Skeletal muscle tissue (tissue), 4 donors: Measurements from ENCODE around the gene GGCX. TPM values are rescaled to one million over a fixed set of nuclear protein-coding genes. Genes with fewer than 3 reads are reported as not detected.

Experiments
- H3K27ac ChIP-seq: one replicate; pipeline ENCODE4 v1.7.0; 2013; ENCODE audit warnings: mild to moderate bottlenecking, low read depth, low read length, inconsistent platforms
- H3K27me3 ChIP-seq, 3 donors: one replicate each; pipeline ENCODE4 v1.7.0; 2013; ENCODE audit warnings: low read length in 3 of 3; ENCODE audit not compliant: control insufficient read depth in 3 of 3, insufficient read depth in 3 of 3
- H3K36me3 ChIP-seq, 3 donors: one replicate each; pipeline ENCODE4 v1.7.0; 2013; ENCODE audit warnings: low read length in 3 of 3; ENCODE audit not compliant: control insufficient read depth in 3 of 3, insufficient read depth in 3 of 3
- H3K4me1 ChIP-seq, 3 donors: one replicate each; pipeline ENCODE4 v1.7.0; 2013; ENCODE audit warnings: low read length in 3 of 3, mild to moderate bottlenecking in 3 of 3; ENCODE audit not compliant: control insufficient read depth in 3 of 3, insufficient read depth in 3 of 3
- H3K4me3 ChIP-seq, 3 donors: one replicate each; pipeline ENCODE4 v1.7.0; 2013; ENCODE audit warnings: low read length in 3 of 3
- H3K9ac ChIP-seq, 3 donors: one replicate each; pipeline ENCODE4 v1.7.0; 2013; ENCODE audit warnings: low read length in 3 of 3, mild to moderate bottlenecking in 3 of 3, moderate library complexity in 2 of 3, low read depth in 1 of 3
- H3K9me3 ChIP-seq, 3 donors: one replicate each; pipeline ENCODE4 v1.7.0; 2013; ENCODE audit warnings: low read length in 3 of 3; ENCODE audit not compliant: control insufficient read depth in 3 of 3
- total RNA-seq: library from RNA; depleted of rRNA; stranded (reverse); fragments of >200 nt; gene quantifications from one replicate; pipeline ENCODE4 v1.2.3, GENCODE V29; 2014
- donor health status: Osteomylitis.

GGCX gene
- total RNA-seq, 1 donor from 2014 or later = 24.5 TPM

GRCh38 chr2:85536479-85536878 lies 24.8 kb downstream of the GGCX start:
- H3K27ac ChIP-seq = no peak overlapping the region
- peaks cover 16 to 26% (median 18%) of the 10 kb centered on the region in 3 donors for H3K4me1 ChIP-seq
- H3K9ac ChIP-seq = peak overlapping the region in 1 of 3 donors; percentile 100
- H3K36me3 ChIP-seq = peaks cover 6 to 11% (median 9%) of the 10 kb centered on the region in 3 donors
- H3K4me3 ChIP-seq = no peak overlapping the region
- H3K27me3 ChIP-seq = no peaks in the 10 kb centered on the region
- H3K9me3 ChIP-seq = no peaks in the 10 kb centered on the region

- Histone ChIP-seq H3K27ac (no peak overlapping the region), H3K36me3 (no peaks in the 10 kb centered on the region), H3K27me3 (no peaks in the 10 kb centered on the region)
Measured at GRCh38 chr2:85534881-85535280, 26.4 kb downstream of the GGCX start.

GRCh38 chr2:85534099-85534498 lies 27.2 kb downstream of the GGCX start:
- Histone ChIP-seq H3K27me3 (no peaks in the 10 kb centered on the region), H3K4me1 (peaks cover 8 to 11% (median 10%) of the 10 kb centered on the region in 3 donors), H3K4me3 (no peak overlapping the region), H3K27ac (no peak overlapping the region), H3K9me3 (no peaks in the 10 kb centered on the region), H3K36me3 (no peaks in the 10 kb centered on the region), H3K9ac (no peak overlapping the region)

More at GRCh38 chr2:85534881-85535280, 26.4 kb downstream of the GGCX start:
- no peak overlapping the region for H3K4me3 ChIP-seq
- peaks cover 8 to 11% (median 10%) of the 10 kb centered on the region in 3 donors for H3K4me1 ChIP-seq
- H3K9ac ChIP-seq = no peak overlapping the region
- H3K9me3 ChIP-seq = no peaks in the 10 kb centered on the region

GRCh38 chr2:85531589-85531988 lies 29.7 kb downstream of the GGCX start:
- H3K4me1 ChIP-seq = peaks cover 0 to 2% (median 2%) of the 10 kb centered on the region in 3 donors
- H3K9ac ChIP-seq = no peak overlapping the region
- H3K27ac ChIP-seq = no peak overlapping the region
- no peaks in the 10 kb centered on the region for H3K27me3 ChIP-seq
- no peak overlapping the region for H3K4me3 ChIP-seq
- H3K9me3 ChIP-seq = no peaks in the 10 kb centered on the region
- no peaks in the 10 kb centered on the region for H3K36me3 ChIP-seq

GRCh38 chr2:85529809-85530208 lies 31.5 kb downstream of the GGCX start:
- Histone ChIP-seq H3K27me3 (no peaks in the 10 kb centered on the region), H3K9ac (no peak overlapping the region), H3K4me1 (peaks cover 0 to 9% (median 7%) of the 10 kb centered on the region in 3 donors), H3K27ac (no peak overlapping the region), H3K9me3 (no peaks in the 10 kb centered on the region), H3K36me3 (no peaks in the 10 kb centered on the region), H3K4me3 (no peak overlapping the region)

GRCh38 chr2:85528355-85528754 lies 32.9 kb downstream of the GGCX start:
- Histone ChIP-seq H3K4me1 (peaks cover 6 to 17% (median 12%) of the 10 kb centered on the region in 3 donors), H3K9ac (no peak overlapping the region), H3K9me3 (no peaks in the 10 kb centered on the region), H3K36me3 (no peaks in the 10 kb centered on the region), H3K27ac (no peak overlapping the region), H3K4me3 (no peak overlapping the region), H3K27me3 (no peaks in the 10 kb centered on the region)

- H3K9me3 ChIP-seq = no peaks in the 10 kb centered on the region
- no peaks in the 10 kb centered on the region for H3K36me3 ChIP-seq
- no peaks in the 10 kb centered on the region for H3K27me3 ChIP-seq
- H3K4me3 ChIP-seq = no peak overlapping the region
- H3K27ac ChIP-seq = no peak overlapping the region
- no peak overlapping the region for H3K9ac ChIP-seq
- peaks cover 6 to 17% (median 12%) of the 10 kb centered on the region in 3 donors for H3K4me1 ChIP-seq
Measured at GRCh38 chr2:85527787-85528186, 33.5 kb downstream of the GGCX start.

GRCh38 chr2:85525567-85525966 lies 35.7 kb downstream of the GGCX start:
- no peak overlapping the region for H3K9ac ChIP-seq
- no peaks in the 10 kb centered on the region for H3K9me3 ChIP-seq
- peak overlapping the region; percentile 40 for H3K27ac ChIP-seq
- no peaks in the 10 kb centered on the region for H3K27me3 ChIP-seq
- peaks cover 6 to 17% (median 10%) of the 10 kb centered on the region in 3 donors for H3K4me1 ChIP-seq
- no peaks in the 10 kb centered on the region for H3K36me3 ChIP-seq
- no peak overlapping the region for H3K4me3 ChIP-seq

GRCh38 chr2:85525029-85525428 lies 36.3 kb downstream of the GGCX start:
- Histone ChIP-seq H3K27ac (peak overlapping the region; percentile 40), H3K4me3 (no peak overlapping the region), H3K9me3 (no peaks in the 10 kb centered on the region), H3K9ac (peak overlapping the region in 1 of 3 donors; percentile 33), H3K36me3 (no peaks in the 10 kb centered on the region), H3K4me1 (peaks cover 6 to 17% (median 10%) of the 10 kb centered on the region in 3 donors), H3K27me3 (no peaks in the 10 kb centered on the region)

GRCh38 chr2:85524336-85524908 lies 36.9 kb downstream of the GGCX start:
- H3K9me3 ChIP-seq = no peaks in the 10 kb centered on the region
- H3K27me3 ChIP-seq = no peaks in the 10 kb centered on the region
- H3K4me1 ChIP-seq = peaks cover 6 to 17% (median 10%) of the 10 kb centered on the region in 3 donors
- H3K27ac ChIP-seq = peak overlapping the region; percentile 30
- H3K9ac ChIP-seq = peak overlapping the region in 1 of 3 donors; percentile 45
- H3K4me3 ChIP-seq = no peak overlapping the region
- no peaks in the 10 kb centered on the region for H3K36me3 ChIP-seq
